WTC11 (cell line): ENCODE results near the gene BAIAP2. TPM values are rescaled to one million over a fixed set of nuclear protein-coding genes. Genes with fewer than 3 reads are reported as not detected.

ENCODE experiments used
- ATAC-seq: fragments of 200-7000 bp; cut with Tn5 transposase; 2 replicates; pipeline ENCODE4 v1.10.0; 2021; ENCODE audit warnings: mild to moderate bottlenecking, moderate library complexity
- CTCF ChIA-PET: fragments of 300-600 bp; sonication (Branson Sonifier 250); formaldehyde crosslinking; loops from one replicate; lab custom pipeline; 2021; ENCODE audit warnings: antibody characterized with exemption; lab: Charles Lee
- POLR2A ChIA-PET: fragments of 350-600 bp; sonication (Branson Sonifier 250); formaldehyde crosslinking; loops from one replicate; lab custom pipeline; 2021; ENCODE audit warnings: antibody characterized with exemption; lab: Charles Lee
- DNase-seq: peaks from one replicate; pipeline ENCODE4 v3.0.0; 2021; ENCODE audit warnings: low spot score
- H3K27ac Mint-ChIP-seq: 2 replicates; pipeline ENCODE4 v1.8.0; 2021; ENCODE audit warnings: mixed read lengths
- H3K27me3 Mint-ChIP-seq: 2 replicates; pipeline ENCODE4 v1.8.0; 2021; ENCODE audit warnings: low read depth, mild to moderate bottlenecking, moderate library complexity, mixed read lengths
- H3K36me3 Mint-ChIP-seq: 2 replicates; pipeline ENCODE4 v1.8.0; 2021; ENCODE audit warnings: mixed read lengths
- H3K4me1 Mint-ChIP-seq: 2 replicates; pipeline ENCODE4 v1.8.0; 2022; ENCODE audit warnings: mixed read lengths
- H3K4me3 Mint-ChIP-seq: 2 replicates; pipeline ENCODE4 v1.8.0; 2021; ENCODE audit warnings: mild to moderate bottlenecking, moderate library complexity, mixed read lengths
- H3K9me3 Mint-ChIP-seq: 2 replicates; pipeline ENCODE4 v1.8.0; 2021; ENCODE audit warnings: mixed read lengths
- CBFB ChIP-seq: sonication (generic); formaldehyde crosslinking; IDR thresholded peaks from 2 replicates; pipeline ENCODE4 v1.8.1; 2022; ENCODE audit warnings: mild to moderate bottlenecking, low read depth, missing genetic modification reagents
- CREB1 ChIP-seq: sonication (generic); formaldehyde crosslinking; IDR thresholded peaks from 2 replicates; pipeline ENCODE4 v1.8.0; 2023; ENCODE audit warnings: mild to moderate bottlenecking, missing genetic modification reagents
- ETV6 ChIP-seq: sonication (generic); formaldehyde crosslinking; IDR thresholded peaks from 2 replicates; pipeline ENCODE4 v1.8.1; 2022; ENCODE audit warnings: mild to moderate bottlenecking, missing genetic modification reagents
- JAZF1 ChIP-seq: fragments of 250-450 bp; sonication (Bioruptor Pico); IDR thresholded peaks from 2 replicates; pipeline ENCODE4 v1.9.0; 2021; ENCODE audit warnings: moderate library complexity, mild to moderate bottlenecking, inconsistent platforms
- NFYB ChIP-seq: sonication (generic); formaldehyde crosslinking; conservative IDR thresholded peaks from 2 replicates; pipeline ENCODE4 v1.8.0; 2022; ENCODE audit warnings: low read depth, missing genetic modification reagents
- NR1H2 ChIP-seq: sonication (generic); formaldehyde crosslinking; IDR thresholded peaks from 2 replicates; pipeline ENCODE4 v1.9.0; 2021; ENCODE audit warnings: mild to moderate bottlenecking, moderate library complexity, missing genetic modification reagents
- NR3C1 ChIP-seq: sonication (generic); formaldehyde crosslinking; conservative IDR thresholded peaks from 2 replicates; pipeline ENCODE4 v1.8.1; 2023; ENCODE audit warnings: low read depth, mild to moderate bottlenecking, missing genetic modification reagents
- TP53 ChIP-seq: sonication (generic); formaldehyde crosslinking; IDR thresholded peaks from 2 replicates; pipeline ENCODE4 v1.8.1; 2023; ENCODE audit warnings: mild to moderate bottlenecking, missing genetic modification reagents
- ZNF121 ChIP-seq: sonication (generic); formaldehyde crosslinking; IDR thresholded peaks from 2 replicates; pipeline ENCODE4 v1.8.0; 2023; ENCODE audit warnings: missing genetic modification reagents
- ZNF416 ChIP-seq: fragments of 250-450 bp; sonication (Bioruptor Pico); IDR thresholded peaks from 2 replicates; pipeline ENCODE4 v1.9.0; 2021; ENCODE audit warnings: mild to moderate bottlenecking, inconsistent platforms
- total RNA-seq: library from RNA; stranded (reverse); gene quantifications from 3 replicates; pipeline ENCODE4 v1.2.3, GENCODE V29; 2021
- TF ChIP-seq, protein P1 (sequence below): fragments of 250-450 bp; sonication (Bioruptor Pico); conservative IDR thresholded peaks from 2 replicates; pipeline ENCODE4 v1.9.0; 2021; ENCODE audit warnings: mild to moderate bottlenecking
- TF ChIP-seq, protein P2 (sequence below): fragments of 250-450 bp; sonication (Bioruptor Pico); IDR thresholded peaks from 2 replicates; pipeline ENCODE4 v2.1.2; 2022; ENCODE audit warnings: mild to moderate bottlenecking, moderate library complexity
- TF ChIP-seq, protein P3 (sequence below): sonication (generic); formaldehyde crosslinking; IDR thresholded peaks from 2 replicates; pipeline ENCODE4 v1.8.1; 2022; ENCODE audit warnings: mild to moderate bottlenecking, moderate library complexity, missing genetic modification reagents
- TF ChIP-seq, protein P4 (sequence below): sonication (generic); formaldehyde crosslinking; IDR thresholded peaks from 2 replicates; pipeline ENCODE4 v1.8.1; 2023; ENCODE audit warnings: mild to moderate bottlenecking, moderate library complexity, missing genetic modification reagents
- TF ChIP-seq, protein P5 (sequence below): sonication (generic); formaldehyde crosslinking; IDR thresholded peaks from 2 replicates; pipeline ENCODE4 v1.8.1; 2023; ENCODE audit warnings: mild to moderate bottlenecking, missing genetic modification reagents, borderline replicate concordance
- TF ChIP-seq, protein P6 (sequence below): sonication (generic); formaldehyde crosslinking; IDR thresholded peaks from 2 replicates; pipeline ENCODE4 v1.8.1; 2022; ENCODE audit warnings: mild to moderate bottlenecking, missing genetic modification reagents, moderate library complexity, borderline replicate concordance
- TF ChIP-seq, protein P7 (sequence below): sonication (generic); formaldehyde crosslinking; IDR thresholded peaks from 2 replicates; pipeline ENCODE4 v1.8.0; 2022; ENCODE audit warnings: mild to moderate bottlenecking, missing genetic modification reagents

BAIAP2 gene
- total RNA-seq, 1 experiment from 2014 or later: 20.7 TPM

DNA sequence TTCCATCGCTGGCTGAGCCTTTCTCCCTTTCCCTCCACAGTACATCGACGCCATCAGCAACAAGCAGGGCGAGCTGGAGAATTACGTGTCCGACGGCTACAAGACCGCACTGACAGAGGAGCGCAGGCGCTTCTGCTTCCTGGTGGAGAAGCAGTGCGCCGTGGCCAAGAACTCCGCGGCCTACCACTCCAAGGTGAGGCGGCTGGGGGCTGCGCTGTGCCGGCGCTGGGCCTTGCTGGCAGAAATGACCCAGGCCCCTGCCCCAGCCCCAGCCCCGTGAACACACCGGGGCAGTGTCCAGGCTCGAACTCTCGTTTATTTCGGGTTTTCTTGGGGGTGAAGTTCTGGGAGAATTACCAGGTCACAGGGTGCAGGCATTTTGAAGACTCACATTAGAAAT is 64.9 kb downstream of the BAIAP2 start (continued):
- TF ChIP-seq, protein P1, sequence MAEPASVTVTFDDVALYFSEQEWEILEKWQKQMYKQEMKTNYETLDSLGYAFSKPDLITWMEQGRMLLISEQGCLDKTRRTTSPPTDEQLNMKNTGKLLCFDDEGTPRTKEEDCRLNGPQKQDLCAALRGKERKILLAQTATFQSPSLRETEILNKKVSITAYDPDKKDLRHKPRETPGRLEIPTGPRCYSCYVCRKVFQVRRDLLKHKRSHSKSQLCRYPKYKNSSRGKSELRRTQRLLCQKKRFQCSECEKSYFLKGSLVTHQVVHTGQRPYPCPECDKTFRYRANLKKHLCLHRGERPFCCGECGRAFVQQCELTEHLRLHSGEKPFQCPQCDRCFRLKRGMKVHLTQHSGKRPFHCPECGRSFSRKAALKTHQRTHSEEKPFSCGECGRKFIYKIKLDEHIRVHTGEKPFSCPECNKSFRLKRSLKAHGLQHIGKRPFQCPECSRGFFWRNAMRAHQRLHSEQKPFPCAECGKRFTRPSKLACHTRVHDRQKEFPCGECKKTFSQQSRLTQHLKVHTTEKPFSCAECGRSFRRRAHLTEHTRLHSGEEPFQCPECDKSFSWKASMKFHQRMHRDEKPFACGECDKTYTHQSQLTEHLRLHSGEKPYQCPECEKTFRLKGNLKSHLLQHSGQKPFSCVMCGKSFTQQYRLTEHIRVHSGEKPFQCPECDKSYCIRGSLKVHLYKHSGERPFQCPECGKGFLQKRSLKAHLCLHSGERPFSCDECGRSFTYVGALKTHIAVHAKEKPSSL (CRISPR knock-in tag): no peak

DNA sequence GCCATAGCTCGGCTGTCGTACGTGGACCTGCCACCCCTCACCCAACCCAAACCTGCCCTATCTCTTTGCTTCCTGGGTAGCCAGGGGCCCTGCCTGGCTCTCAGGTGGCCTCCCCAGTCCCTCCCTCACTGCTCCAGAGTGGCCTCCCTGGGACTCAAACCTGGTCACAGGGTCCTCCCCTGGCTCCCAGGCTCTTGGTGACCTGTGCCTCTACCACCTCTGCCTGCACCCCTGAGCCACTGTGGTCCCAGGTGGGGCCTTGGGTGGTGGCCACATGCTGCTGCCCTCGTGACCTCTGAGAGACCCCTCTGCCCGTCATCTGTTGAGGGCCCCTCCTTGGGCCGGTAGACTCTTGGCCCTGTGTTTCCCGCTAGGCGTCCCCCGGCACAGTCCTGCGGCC is 65.7 kb downstream of the BAIAP2 start:
- no peaks in the 10 kb centered on the region for H3K9me3 Mint-ChIP-seq
- TF ChIP-seq CREB1 (no peak), TP53 (CRISPR knock-in tag) (no peak), NFYB (CRISPR knock-in tag) (no peak), NR1H2 (CRISPR knock-in tag) (no peak), JAZF1 (no peak), ZNF416 (CRISPR knock-in tag) (no peak), ETV6 (CRISPR knock-in tag) (no peak), ZNF121 (CRISPR knock-in tag) (no peak), CBFB (CRISPR knock-in tag) (no peak), NR3C1 (CRISPR knock-in tag) (no peak)
- TF ChIP-seq, protein P2, sequence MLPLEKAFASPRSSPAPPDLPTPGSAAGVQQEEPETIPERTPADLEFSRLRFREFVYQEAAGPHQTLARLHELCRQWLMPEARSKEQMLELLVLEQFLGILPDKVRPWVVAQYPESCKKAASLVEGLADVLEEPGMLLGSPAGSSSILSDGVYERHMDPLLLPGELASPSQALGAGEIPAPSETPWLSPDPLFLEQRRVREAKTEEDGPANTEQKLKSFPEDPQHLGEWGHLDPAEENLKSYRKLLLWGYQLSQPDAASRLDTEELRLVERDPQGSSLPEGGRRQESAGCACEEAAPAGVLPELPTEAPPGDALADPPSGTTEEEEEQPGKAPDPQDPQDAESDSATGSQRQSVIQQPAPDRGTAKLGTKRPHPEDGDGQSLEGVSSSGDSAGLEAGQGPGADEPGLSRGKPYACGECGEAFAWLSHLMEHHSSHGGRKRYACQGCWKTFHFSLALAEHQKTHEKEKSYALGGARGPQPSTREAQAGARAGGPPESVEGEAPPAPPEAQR: no peak
- TF ChIP-seq, protein P3, sequence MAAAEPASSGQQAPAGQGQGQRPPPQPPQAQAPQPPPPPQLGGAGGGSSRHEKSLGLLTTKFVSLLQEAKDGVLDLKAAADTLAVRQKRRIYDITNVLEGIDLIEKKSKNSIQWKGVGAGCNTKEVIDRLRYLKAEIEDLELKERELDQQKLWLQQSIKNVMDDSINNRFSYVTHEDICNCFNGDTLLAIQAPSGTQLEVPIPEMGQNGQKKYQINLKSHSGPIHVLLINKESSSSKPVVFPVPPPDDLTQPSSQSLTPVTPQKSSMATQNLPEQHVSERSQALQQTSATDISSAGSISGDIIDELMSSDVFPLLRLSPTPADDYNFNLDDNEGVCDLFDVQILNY (CRISPR knock-in tag): no peak
- TF ChIP-seq, protein P4, sequence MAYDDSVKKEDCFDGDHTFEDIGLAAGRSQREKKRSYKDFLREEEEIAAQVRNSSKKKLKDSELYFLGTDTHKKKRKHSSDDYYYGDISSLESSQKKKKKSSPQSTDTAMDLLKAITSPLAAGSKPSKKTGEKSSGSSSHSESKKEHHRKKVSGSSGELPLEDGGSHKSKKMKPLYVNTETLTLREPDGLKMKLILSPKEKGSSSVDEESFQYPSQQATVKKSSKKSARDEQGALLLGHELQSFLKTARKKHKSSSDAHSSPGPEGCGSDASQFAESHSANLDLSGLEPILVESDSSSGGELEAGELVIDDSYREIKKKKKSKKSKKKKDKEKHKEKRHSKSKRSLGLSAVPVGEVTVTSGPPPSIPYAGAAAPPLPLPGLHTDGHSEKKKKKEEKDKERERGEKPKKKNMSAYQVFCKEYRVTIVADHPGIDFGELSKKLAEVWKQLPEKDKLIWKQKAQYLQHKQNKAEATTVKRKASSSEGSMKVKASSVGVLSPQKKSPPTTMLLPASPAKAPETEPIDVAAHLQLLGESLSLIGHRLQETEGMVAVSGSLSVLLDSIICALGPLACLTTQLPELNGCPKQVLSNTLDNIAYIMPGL (CRISPR knock-in tag): no peak
- TF ChIP-seq, protein P5, sequence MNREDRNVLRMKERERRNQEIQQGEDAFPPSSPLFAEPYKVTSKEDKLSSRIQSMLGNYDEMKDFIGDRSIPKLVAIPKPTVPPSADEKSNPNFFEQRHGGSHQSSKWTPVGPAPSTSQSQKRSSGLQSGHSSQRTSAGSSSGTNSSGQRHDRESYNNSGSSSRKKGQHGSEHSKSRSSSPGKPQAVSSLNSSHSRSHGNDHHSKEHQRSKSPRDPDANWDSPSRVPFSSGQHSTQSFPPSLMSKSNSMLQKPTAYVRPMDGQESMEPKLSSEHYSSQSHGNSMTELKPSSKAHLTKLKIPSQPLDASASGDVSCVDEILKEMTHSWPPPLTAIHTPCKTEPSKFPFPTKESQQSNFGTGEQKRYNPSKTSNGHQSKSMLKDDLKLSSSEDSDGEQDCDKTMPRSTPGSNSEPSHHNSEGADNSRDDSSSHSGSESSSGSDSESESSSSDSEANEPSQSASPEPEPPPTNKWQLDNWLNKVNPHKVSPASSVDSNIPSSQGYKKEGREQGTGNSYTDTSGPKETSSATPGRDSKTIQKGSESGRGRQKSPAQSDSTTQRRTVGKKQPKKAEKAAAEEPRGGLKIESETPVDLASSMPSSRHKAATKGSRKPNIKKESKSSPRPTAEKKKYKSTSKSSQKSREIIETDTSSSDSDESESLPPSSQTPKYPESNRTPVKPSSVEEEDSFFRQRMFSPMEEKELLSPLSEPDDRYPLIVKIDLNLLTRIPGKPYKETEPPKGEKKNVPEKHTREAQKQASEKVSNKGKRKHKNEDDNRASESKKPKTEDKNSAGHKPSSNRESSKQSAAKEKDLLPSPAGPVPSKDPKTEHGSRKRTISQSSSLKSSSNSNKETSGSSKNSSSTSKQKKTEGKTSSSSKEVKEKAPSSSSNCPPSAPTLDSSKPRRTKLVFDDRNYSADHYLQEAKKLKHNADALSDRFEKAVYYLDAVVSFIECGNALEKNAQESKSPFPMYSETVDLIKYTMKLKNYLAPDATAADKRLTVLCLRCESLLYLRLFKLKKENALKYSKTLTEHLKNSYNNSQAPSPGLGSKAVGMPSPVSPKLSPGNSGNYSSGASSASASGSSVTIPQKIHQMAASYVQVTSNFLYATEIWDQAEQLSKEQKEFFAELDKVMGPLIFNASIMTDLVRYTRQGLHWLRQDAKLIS: no peak
- TF ChIP-seq, protein P6, sequence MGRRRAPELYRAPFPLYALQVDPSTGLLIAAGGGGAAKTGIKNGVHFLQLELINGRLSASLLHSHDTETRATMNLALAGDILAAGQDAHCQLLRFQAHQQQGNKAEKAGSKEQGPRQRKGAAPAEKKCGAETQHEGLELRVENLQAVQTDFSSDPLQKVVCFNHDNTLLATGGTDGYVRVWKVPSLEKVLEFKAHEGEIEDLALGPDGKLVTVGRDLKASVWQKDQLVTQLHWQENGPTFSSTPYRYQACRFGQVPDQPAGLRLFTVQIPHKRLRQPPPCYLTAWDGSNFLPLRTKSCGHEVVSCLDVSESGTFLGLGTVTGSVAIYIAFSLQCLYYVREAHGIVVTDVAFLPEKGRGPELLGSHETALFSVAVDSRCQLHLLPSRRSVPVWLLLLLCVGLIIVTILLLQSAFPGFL (CRISPR knock-in tag): no peak
- TF ChIP-seq, protein P7, sequence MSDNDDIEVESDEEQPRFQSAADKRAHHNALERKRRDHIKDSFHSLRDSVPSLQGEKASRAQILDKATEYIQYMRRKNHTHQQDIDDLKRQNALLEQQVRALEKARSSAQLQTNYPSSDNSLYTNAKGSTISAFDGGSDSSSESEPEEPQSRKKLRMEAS (CRISPR knock-in tag): no peak
- TF ChIP-seq, all 79 proteins: peak for 0
- ChIA-PET POLR2A (no interaction called here), CTCF (no interaction called here)
- ATAC-seq: no peak
- H3K27ac Mint-ChIP-seq: no peak overlapping the region
- H3K36me3 Mint-ChIP-seq: no peaks in the 10 kb centered on the region
- no peak for DNase-seq
- H3K27me3 Mint-ChIP-seq: no peaks in the 10 kb centered on the region
- H3K4me1 Mint-ChIP-seq: peaks cover 3% of the 10 kb centered on the region
- H3K4me3 Mint-ChIP-seq: no peak overlapping the region
